Heart right ventricle (tissue), 16 donors: ENCODE measurements around the gene PRKAA1. TPM values are rescaled to one million over a fixed set of nuclear protein-coding genes. Genes with fewer than 3 reads are reported as not detected.
"Not testable (repeated sequence)": the region's sequence is repeated elsewhere in the genome, so short reads cannot be mapped to it uniquely, and the experiment has no call there.

Source experiments
- ATAC-seq, 8 donors: fragments of 200-7000 bp; cut with Tn5 transposase; one replicate each; pipeline ENCODE4 v1.9.1; 2020; ENCODE audit warnings: mild to moderate bottlenecking in 8 of 8, moderate library complexity in 8 of 8, moderate number of reproducible peaks in 1 of 8
- DNase-seq, 2 donors: peaks; one replicate each; pipeline ENCODE4 v3.0.0-alpha.2; 2020
- H3K27ac ChIP-seq, 10 donors: fragments of 200-600 bp; sonication (generic) in 2 of 10; one replicate each; pipeline versions ENCODE4 v1.5.0 to v1.8.0; 2020 to 2022; ENCODE audit warnings: mild to moderate bottlenecking in 3 of 10
- H3K27me3 ChIP-seq, 7 donors: fragments of 200-600 bp; one replicate each; pipeline ENCODE4 v1.8.0; 2021 to 2022; ENCODE audit warnings: mild to moderate bottlenecking in 2 of 7
- H3K36me3 ChIP-seq, 9 donors: fragments of 200-600 bp; sonication (generic) in 1 of 9; one replicate each; pipeline versions ENCODE4 v1.5.0 to v1.8.0; 2020 to 2022; ENCODE audit warnings: mild to moderate bottlenecking in 2 of 9
- H3K4me1 ChIP-seq, 9 donors: fragments of 200-600 bp; sonication (generic) in 1 of 9; one replicate each; pipeline versions ENCODE4 v1.5.0 to v1.8.0; 2020 to 2022; ENCODE audit warnings: mild to moderate bottlenecking in 4 of 9
- H3K4me3 ChIP-seq, 10 donors: fragments of 200-600 bp; sonication (generic) in 2 of 10; one replicate each; pipeline versions ENCODE4 v1.5.0 to v1.8.0; 2020 to 2022; ENCODE audit warnings: mild to moderate bottlenecking in 7 of 10, moderate library complexity in 2 of 10
- H3K9me3 ChIP-seq, 11 donors: fragments of 200-600 bp in 10 of 11; sonication (generic) in 2 of 11; one replicate each; pipeline versions ENCODE4 v1.5.0 to v1.8.0; 2013 to 2022; ENCODE audit warnings: mild to moderate bottlenecking in 2 of 11, control low read depth in 1 of 11, moderate library complexity in 1 of 11
- CTCF ChIP-seq, 9 donors: fragments of 200-600 bp; sonication (generic) in 2 of 9; IDR thresholded peaks; one replicate each; pipeline versions ENCODE4 v1.5.0 to v1.8.0; 2021 to 2022; ENCODE audit warnings: antibody characterized with exemption in 9 of 9, mild to moderate bottlenecking in 5 of 9, moderate library complexity in 1 of 9
- WGBS, 2 donors: extraction: QIAGEN DNeasy Blood & Tissue Kit; methylation state at CpG; one replicate each; pipeline ENCODE4 v1.1.7; 2013; ENCODE audit warnings: inconsistent platforms in 1 of 2; 5-methylcytosine and 5-hydroxymethylcytosine counted together
- intact Hi-C, 10 donors: fragments of 100-400 bp; cut with DNase I; formaldehyde crosslinking; loops; one replicate each; pipeline versions ENCODE4 v1.11.1 to v1.14.2; 2022
- polyA plus RNA-seq, 2 donors: library from polyadenylated mRNA; stranded (reverse); fragments of 200-250 nt; gene quantifications; one replicate each; pipeline ENCODE4 v1.2.3, GENCODE V29; 2013
- total RNA-seq, 10 donors: library from RNA; stranded (reverse); fragmentation: NEBNext Ultra II Directional in 3 of 10; extraction: Animal tissue kit (Norgen Biotek cat#: 25700) in 3 of 10; gene quantifications; one replicate each; pipeline versions ENCODE4 v1.2.1 to v1.2.4, GENCODE V29; 2021 to 2023
- donor health status: Arrhythmogenic right ventricular cardiomyopathy.
- donor health status: ischemic (EF 13 %, LVEDD 7.1; RV severe dilation, severe dysfunction).
- donor health status: healthy with polysubstance abuse.
- donor health status: DM: no; HTN: yes; CAD: no.
- donor health status: DM: no; HTN: no; CAD: no.
- donor health status: ischemic (EF 25% LVEDD 6.9; RV normal size, moderate dysfunction).
- donor health status: ischemic (EF 25% LVEDD 5.7; RV mildly dilated, moderate dysfunction).
- donor health status: healthy.
- donor health status: DM: yes; HTN: yes; CAD: no.
- donor health status: Ischemic cardiomyopathy.
- donor health status: ischemic (EF 35%, LVEDD 5.7; RV mildly dilated, moderate dysfunction).
- donor health status: nonischemic (EF 11% LVEDD 7.7; RV severe dilation, severe dysfunction).
- donor health status: DM: yes; HTN: yes; CAD: no.
- donor health status: PGD.
- donor health status: ischemic (EF 29% LVEDD 5.4; RV normal size, mild dysfunction).
- donor health status: nonischemic (EF 23%, LVEDD 6.1; RV moderate dilation, normal function).

The PRKAA1 gene
- total and polyA plus RNA-seq, 12 donors = 11.0 to 53.2 (median 41.2) TPM

- Histone ChIP-seq H3K36me3 (peaks cover 0 to 9% (median 0%) of the 10 kb centered on the region in 9 donors), H3K27ac (peak overlapping the region in 3 of 10 donors; percentile 90 to 94 (median 93)), H3K9me3 (no peaks in the 10 kb centered on the region), H3K4me3 (peak overlapping the region in 5 of 10 donors; percentile 74 to 98 (median 91)), H3K4me1 (peaks cover 0 to 36% (median 27%) of the 10 kb centered on the region in 9 donors), H3K27me3 (no peaks in the 10 kb centered on the region)
- intact Hi-C loops = no loop called here
- TF ChIP-seq CTCF (IDR thresholded peaks at IDR 0.05) = no peak
- ATAC-seq = no peak
- DNase-seq = no peak
- WGBS, 2 donors = 2 to 26% methylated on average over 1 of the region's 1 CpG
Observed at GRCh38 chr5:40799258-40799657, 1.1 kb upstream of the PRKAA1 start.

- Histone ChIP-seq H3K27me3 (no peaks in the 10 kb centered on the region), H3K4me3 (peak overlapping the region; percentile 74 to 99 (median 93)), H3K9me3 (no peaks in the 10 kb centered on the region), H3K27ac (peak overlapping the region in 9 of 10 donors; percentile 90 to 96 (median 94)), H3K36me3 (peaks cover 0 to 9% (median 0%) of the 10 kb centered on the region in 9 donors), H3K4me1 (peaks cover 0 to 38% (median 27%) of the 10 kb centered on the region in 9 donors)
- ATAC-seq (peak in 1 of 8 donors; percentile 54), DNase-seq (no peak)
- WGBS, 2 donors = 5 to 8% methylated on average over 7 of the region's 7 CpGs
- no peak for TF ChIP-seq CTCF (IDR thresholded peaks at IDR 0.05)
- intact Hi-C loops = loop anchor here in 2 of 10 donors (1.0 kb wide), 1 partner anchor 44 kb away; the partner anchor contains the start of gene TTC33 (in 2 of the 2)
Observed at GRCh38 chr5:40798801-40799210, 632 bp upstream of the PRKAA1 start.

DNA sequence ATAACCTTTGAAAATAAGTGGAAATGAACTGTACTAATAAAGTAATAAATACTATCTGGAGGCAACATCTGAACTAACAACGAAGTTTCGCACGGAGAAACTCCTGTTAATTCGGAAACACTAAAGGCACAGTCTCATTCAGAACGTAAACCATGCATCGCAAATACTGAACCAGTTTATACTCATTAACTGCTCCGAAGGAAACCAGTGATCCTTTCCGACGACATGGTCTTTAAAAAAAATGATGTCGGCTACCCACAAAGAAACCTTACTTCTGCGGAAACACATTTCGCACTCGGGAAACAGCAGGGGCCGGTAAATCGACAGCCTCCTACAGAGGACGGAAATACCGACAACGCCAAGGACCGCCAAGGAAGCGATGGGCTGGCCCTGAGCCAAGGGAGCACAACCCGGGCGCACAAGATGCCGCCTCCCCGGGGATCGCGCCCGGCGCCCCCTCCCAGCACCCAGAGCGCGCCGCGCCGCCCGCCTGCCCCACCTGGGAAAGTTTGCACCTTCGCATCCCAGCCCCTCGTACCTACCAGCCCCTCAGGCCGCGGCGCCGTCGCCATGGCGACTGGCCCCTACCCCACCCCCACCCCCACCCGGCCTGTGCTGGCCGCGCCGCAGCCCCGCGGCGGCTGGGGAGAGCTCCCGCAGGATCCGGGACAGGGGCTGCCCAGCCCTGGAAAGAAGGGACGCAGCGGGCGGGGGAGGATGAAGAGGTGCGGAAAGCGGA lies 732 bp downstream of the PRKAA1 start:
- Histone ChIP-seq H3K27me3 (no peaks in the 10 kb centered on the region), H3K36me3 (peaks cover 0 to 9% (median 0%) of the 10 kb centered on the region in 9 donors), H3K4me1 (peaks cover 0 to 49% (median 28%) of the 10 kb centered on the region in 9 donors), H3K4me3 (peak overlapping the region; percentile 74 to 99 (median 93)), H3K27ac (peak overlapping the region; percentile 28 to 96 (median 94)), H3K9me3 (no peaks in the 10 kb centered on the region)
- TF ChIP-seq CTCF (IDR thresholded peaks at IDR 0.05) = no peak
- WGBS, 2 donors = 0% methylated on average over 37 to 56 of the region's 56 CpGs
- DNase-seq (peak; percentile 74 to 82), ATAC-seq (peak; percentile 61 to 85 (median 74))
- intact Hi-C loops = loop anchor here in 4 of 10 donors (1.0 to 2.0 kb wide), 3 partner anchors 37 to 42 kb away; partner anchors contain the start of genes TTC33 (in 2 of the 4) and RPL37 (in 1 of the 4)

GRCh38 chr5:40796487-40796889 lies 1.7 kb downstream of the PRKAA1 start:
- no peaks in the 10 kb centered on the region for H3K9me3 ChIP-seq
- H3K4me3 ChIP-seq = peak overlapping the region in 8 of 10 donors; percentile 74 to 99 (median 96)
- peak overlapping the region in 8 of 10 donors; percentile 48 to 96 (median 93) for H3K27ac ChIP-seq
- TF ChIP-seq CTCF (IDR thresholded peaks at IDR 0.05) = no peak
- H3K27me3 ChIP-seq = no peaks in the 10 kb centered on the region
- peaks cover 0 to 9% (median 0%) of the 10 kb centered on the region in 9 donors for H3K36me3 ChIP-seq
- DNase-seq (no peak), ATAC-seq (peak in 2 of 8 donors; percentile 14 to 18)
- H3K4me1 ChIP-seq = peaks cover 0 to 59% (median 37%) of the 10 kb centered on the region in 9 donors
- intact Hi-C loops = loop anchor here in 2 of 10 donors (2.0 kb wide), 2 partner anchors 38 to 40 kb away; partner anchors contain the start of gene RPL37 (in 1 of the 2)
- WGBS, 2 donors = 39 to 56% methylated on average over 3 of the region's 3 CpGs

DNA sequence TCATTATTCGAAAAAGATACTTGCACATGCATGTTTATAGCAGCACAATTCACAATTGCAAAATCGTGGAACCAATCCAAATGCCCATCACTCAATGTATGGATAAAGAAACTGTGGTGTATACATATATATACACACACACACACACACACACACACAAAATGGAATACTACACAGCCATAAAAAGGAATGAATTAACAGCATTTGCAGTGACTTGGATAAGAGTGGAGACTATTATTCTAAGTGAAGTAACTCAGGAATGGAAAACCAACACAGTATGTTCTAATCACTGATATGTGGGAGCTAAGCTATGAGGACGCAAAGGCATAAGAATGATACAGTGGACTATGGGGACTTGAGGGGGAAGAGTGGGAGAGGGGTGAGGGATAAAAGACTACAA lies 3.3 kb downstream of the PRKAA1 start:
- DNase-seq, H3K27me3 ChIP-seq, H3K9me3 ChIP-seq, ATAC-seq, H3K4me3 ChIP-seq, intact Hi-C loops, H3K36me3 ChIP-seq, H3K27ac ChIP-seq: not testable (repeated sequence)
- peaks cover 0 to 72% (median 49%) of the 10 kb centered on the region in 9 donors for H3K4me1 ChIP-seq
- WGBS, 2 donors = 91 to 96% methylated on average over 3 of the region's 3 CpGs

DNA sequence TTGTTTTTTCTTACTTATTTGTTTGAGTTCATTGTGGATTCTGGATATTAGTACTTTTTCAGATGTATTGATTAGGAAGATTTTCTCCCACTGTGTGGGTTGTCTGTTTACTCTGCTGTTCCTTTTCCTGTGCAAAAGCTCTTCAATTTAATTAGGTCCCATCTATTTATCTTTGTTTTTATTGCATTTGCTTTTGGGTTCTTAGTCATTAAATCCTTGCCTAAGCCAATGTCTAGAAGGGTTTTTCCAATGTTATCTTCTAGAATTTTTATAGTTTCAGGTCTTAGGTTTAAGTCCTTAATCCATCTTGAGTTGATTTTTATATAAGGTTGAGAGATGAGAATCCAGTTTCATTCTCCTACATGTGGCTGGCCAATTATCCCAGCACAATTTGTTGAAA lies 3.8 kb downstream of the PRKAA1 start:
- H3K27me3 ChIP-seq, H3K4me3 ChIP-seq, H3K9me3 ChIP-seq, ATAC-seq, H3K27ac ChIP-seq, H3K36me3 ChIP-seq, DNase-seq, intact Hi-C loops: not testable (repeated sequence)
- peaks cover 0 to 71% (median 50%) of the 10 kb centered on the region in 9 donors for H3K4me1 ChIP-seq

DNA sequence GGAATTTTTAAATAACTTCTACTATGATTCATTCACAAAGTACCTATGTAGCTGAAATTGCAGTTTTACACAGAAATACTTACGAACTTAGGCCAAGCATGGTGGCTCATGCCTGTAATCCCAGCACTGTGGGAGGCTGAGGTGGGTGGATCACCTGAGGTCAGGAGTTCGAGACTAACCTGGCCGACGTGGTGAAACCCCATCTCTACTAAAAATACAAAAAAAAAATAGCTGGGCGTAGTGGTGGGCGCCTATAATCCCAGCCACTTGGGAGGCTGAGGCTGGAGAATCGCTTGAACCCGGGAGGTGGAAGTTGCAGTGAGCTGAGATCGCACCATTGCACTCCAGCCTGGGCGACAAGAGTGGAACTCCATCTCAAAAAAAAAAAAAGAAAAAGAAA lies 5.5 kb downstream of the PRKAA1 start:
- WGBS, 2 donors = 97% methylated on average over 10 of the region's 10 CpGs
- peaks cover 0 to 19% (median 0%) of the 10 kb centered on the region in 9 donors for H3K36me3 ChIP-seq
- H3K27ac ChIP-seq, H3K27me3 ChIP-seq, ATAC-seq, H3K4me3 ChIP-seq, H3K9me3 ChIP-seq, intact Hi-C loops, DNase-seq: not testable (repeated sequence)
- peaks cover 0 to 68% (median 47%) of the 10 kb centered on the region in 9 donors for H3K4me1 ChIP-seq
